HepG2 (cell line): ENCODE results near the gene ZPR1. TPM values are rescaled to one million over a fixed set of nuclear protein-coding genes. Genes with fewer than 3 reads are reported as not detected.

Experiments used
- CHD2 ChIP-seq: IDR thresholded peaks from 2 replicates; pipeline ENCODE4 v1.6.1; 2011; ENCODE audit warnings: low read depth, low read length, improper control_type of control experiment
- HDAC1 ChIP-seq: sonication (generic); formaldehyde crosslinking; IDR thresholded peaks from 2 replicates; pipeline ENCODE4 v1.5.1; 2020; ENCODE audit warnings: mild to moderate bottlenecking, missing genetic modification reagents
- MAZ ChIP-seq, 2 experiments: sonication (generic) in 1 of 2; formaldehyde crosslinking in 1 of 2; IDR thresholded peaks; 2 replicates each; pipeline versions ENCODE4 v1.5.0 to v1.6.1; 2012 to 2020; ENCODE audit warnings: low read depth in 2 of 2, mild to moderate bottlenecking in 2 of 2, borderline replicate concordance in 1 of 2, improper control_type of control experiment in 1 of 2, low read length in 1 of 2, missing genetic modification reagents in 1 of 2, moderate library complexity in 1 of 2
- ZNF331 ChIP-seq: sonication (generic); formaldehyde crosslinking; IDR thresholded peaks from 2 replicates; pipeline ENCODE4 v1.4.0; 2020; ENCODE audit warnings: missing genetic modification reagents
- ZNF549 ChIP-seq: sonication (generic); formaldehyde crosslinking; IDR thresholded peaks from 2 replicates; pipeline ENCODE4 v1.5.0; 2020; ENCODE audit warnings: missing genetic modification reagents
- ZNF577 ChIP-seq: sonication (generic); formaldehyde crosslinking; IDR thresholded peaks from 2 replicates; pipeline ENCODE4 v1.4.0; 2020; ENCODE audit warnings: mild to moderate bottlenecking, low read depth, missing genetic modification reagents, borderline replicate concordance
- ZNF616 ChIP-seq: sonication (generic); formaldehyde crosslinking; IDR thresholded peaks from 2 replicates; pipeline ENCODE4 v1.5.0; 2020; ENCODE audit warnings: low read depth, mild to moderate bottlenecking, missing genetic modification reagents
- ZSCAN9 ChIP-seq: IDR thresholded peaks from 2 replicates; pipeline ENCODE4 v1.6.1; 2016; ENCODE audit warnings: borderline replicate concordance
- polyA plus RNA-seq, 8 experiments: library from polyadenylated mRNA; depleted of rRNA in 3 of 8; stranded (reverse) in 7 of 8; unstranded in 1 of 8; fragments of >200 nt; fragmentation: Illumina TruSeq in 4 of 8; extraction: Trizol in 4 of 8; gene quantifications; 2 replicates each; pipeline versions ENCODE4 v1.2.1 to v1.2.3, GENCODE V29; 2011 to 2016; ENCODE audit warnings: low read depth in 4 of 8, missing spikeins in 1 of 8, mixed read lengths in 1 of 8; ENCODE audit not compliant: insufficient read depth in 1 of 8
- total RNA-seq, 5 experiments: library from RNA; depleted of rRNA; stranded (reverse); fragments of >200 nt; fragmentation: Illumina TruSeq; extraction: Trizol; gene quantifications; 2 replicates each; pipeline ENCODE4 v1.2.3, GENCODE V29; 2016; ENCODE audit warnings: low read depth in 1 of 5
- TF ChIP-seq, protein P1 (sequence below): sonication (generic); formaldehyde crosslinking; IDR thresholded peaks from 2 replicates; pipeline ENCODE4 v1.4.0; 2020; ENCODE audit warnings: missing genetic modification reagents
- TF ChIP-seq, protein P2 (sequence below): sonication (generic); formaldehyde crosslinking; IDR thresholded peaks from 2 replicates; pipeline ENCODE4 v1.5.0; 2020; ENCODE audit warnings: missing genetic modification reagents
- TF ChIP-seq, protein P3 (sequence below): sonication (generic); formaldehyde crosslinking; IDR thresholded peaks from 2 replicates; pipeline ENCODE4 v1.4.0; 2020; ENCODE audit warnings: missing genetic modification reagents, borderline replicate concordance
- TF ChIP-seq, protein P4 (sequence below): IDR thresholded peaks from 2 replicates; pipeline ENCODE4 v1.6.1; 2012; ENCODE audit warnings: low read length, improper control_type of control experiment
- TF ChIP-seq, protein P5 (sequence below): sonication (generic); formaldehyde crosslinking; IDR thresholded peaks from 2 replicates; pipeline ENCODE4 v1.4.0; 2020; ENCODE audit warnings: missing genetic modification reagents, mild to moderate bottlenecking, borderline replicate concordance
- TF ChIP-seq, protein P6 (sequence below): sonication (generic); formaldehyde crosslinking; IDR thresholded peaks from 2 replicates; pipeline ENCODE4 v1.4.0; 2020; ENCODE audit warnings: missing genetic modification reagents

The ZPR1 gene
- total and polyA plus RNA-seq, 2 of the 13 experiments (the other 11 are each of a cell fraction or from before 2014, with no cell fraction given): 40.0 to 79.3 TPM

DNA sequence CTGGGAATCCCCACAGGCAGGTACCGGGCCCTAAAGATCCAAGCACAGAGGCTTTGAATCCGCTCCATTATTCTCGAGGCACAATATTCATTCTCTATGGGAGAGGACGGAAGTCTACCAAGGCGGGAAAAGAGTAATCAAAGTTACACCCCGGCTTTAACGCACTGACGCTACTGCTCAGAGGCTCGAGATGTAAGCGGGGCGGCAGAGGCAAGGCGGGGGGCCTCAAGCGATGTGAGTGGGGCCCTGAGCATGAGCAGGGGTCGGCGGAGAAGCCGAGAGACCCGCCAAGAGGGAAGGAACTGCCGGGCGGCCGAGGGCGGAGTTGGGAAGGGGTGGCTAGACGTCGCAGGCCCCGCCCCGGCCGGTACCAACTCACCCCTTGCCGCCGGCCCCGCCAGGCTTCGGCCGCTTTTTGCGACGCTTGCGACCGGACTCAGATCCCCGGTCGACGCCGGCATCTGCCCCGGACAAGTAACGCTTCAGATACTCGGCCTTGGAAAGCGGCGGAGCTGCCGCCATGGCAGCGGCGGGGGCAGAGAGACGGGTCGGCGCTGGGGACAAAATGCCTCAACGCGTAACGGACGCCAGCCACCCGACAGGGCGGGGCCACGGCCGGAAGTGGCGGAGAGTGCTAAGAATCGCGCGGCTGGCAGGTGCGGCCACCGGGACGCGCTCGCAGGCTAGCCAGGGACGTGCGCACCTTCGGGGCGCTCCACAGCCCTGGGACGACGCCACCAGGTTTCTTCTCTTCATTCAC lies 15.2 kb downstream of the ZPR1 start, which contains the start of gene BUD13 (continued):
- TF ChIP-seq, protein P1, sequence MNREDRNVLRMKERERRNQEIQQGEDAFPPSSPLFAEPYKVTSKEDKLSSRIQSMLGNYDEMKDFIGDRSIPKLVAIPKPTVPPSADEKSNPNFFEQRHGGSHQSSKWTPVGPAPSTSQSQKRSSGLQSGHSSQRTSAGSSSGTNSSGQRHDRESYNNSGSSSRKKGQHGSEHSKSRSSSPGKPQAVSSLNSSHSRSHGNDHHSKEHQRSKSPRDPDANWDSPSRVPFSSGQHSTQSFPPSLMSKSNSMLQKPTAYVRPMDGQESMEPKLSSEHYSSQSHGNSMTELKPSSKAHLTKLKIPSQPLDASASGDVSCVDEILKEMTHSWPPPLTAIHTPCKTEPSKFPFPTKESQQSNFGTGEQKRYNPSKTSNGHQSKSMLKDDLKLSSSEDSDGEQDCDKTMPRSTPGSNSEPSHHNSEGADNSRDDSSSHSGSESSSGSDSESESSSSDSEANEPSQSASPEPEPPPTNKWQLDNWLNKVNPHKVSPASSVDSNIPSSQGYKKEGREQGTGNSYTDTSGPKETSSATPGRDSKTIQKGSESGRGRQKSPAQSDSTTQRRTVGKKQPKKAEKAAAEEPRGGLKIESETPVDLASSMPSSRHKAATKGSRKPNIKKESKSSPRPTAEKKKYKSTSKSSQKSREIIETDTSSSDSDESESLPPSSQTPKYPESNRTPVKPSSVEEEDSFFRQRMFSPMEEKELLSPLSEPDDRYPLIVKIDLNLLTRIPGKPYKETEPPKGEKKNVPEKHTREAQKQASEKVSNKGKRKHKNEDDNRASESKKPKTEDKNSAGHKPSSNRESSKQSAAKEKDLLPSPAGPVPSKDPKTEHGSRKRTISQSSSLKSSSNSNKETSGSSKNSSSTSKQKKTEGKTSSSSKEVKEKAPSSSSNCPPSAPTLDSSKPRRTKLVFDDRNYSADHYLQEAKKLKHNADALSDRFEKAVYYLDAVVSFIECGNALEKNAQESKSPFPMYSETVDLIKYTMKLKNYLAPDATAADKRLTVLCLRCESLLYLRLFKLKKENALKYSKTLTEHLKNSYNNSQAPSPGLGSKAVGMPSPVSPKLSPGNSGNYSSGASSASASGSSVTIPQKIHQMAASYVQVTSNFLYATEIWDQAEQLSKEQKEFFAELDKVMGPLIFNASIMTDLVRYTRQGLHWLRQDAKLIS (CRISPR knock-in tag): no peak
- TF ChIP-seq ZNF616 (peak; percentile 82; the same call in 1 of the 2 replicates), ZNF331 (CRISPR knock-in tag) (peak; percentile 88), MAZ (IDR thresholded peaks at IDR 0.05; ENCODE audit: borderline replicate concordance, low read depth, low read length) (peak; percentile 91), MAZ (CRISPR knock-in tag; IDR thresholded peaks at IDR 0.05; ENCODE audit: low read depth) (peak; percentile 98), ZNF549 (0 out of 2 replicates have a peak, but pooled peaks have one; percentile 35), HDAC1 (CRISPR knock-in tag) (peak; percentile 97), ZSCAN9 (CRISPR knock-in tag) (peak; percentile 87), CHD2 (no peak), ZNF577 (CRISPR knock-in tag) (no peak)
- TF ChIP-seq, protein P2, sequence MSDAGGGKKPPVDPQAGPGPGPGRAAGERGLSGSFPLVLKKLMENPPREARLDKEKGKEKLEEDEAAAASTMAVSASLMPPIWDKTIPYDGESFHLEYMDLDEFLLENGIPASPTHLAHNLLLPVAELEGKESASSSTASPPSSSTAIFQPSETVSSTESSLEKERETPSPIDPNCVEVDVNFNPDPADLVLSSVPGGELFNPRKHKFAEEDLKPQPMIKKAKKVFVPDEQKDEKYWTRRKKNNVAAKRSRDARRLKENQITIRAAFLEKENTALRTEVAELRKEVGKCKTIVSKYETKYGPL (CRISPR knock-in tag): no peak
- TF ChIP-seq, protein P3, sequence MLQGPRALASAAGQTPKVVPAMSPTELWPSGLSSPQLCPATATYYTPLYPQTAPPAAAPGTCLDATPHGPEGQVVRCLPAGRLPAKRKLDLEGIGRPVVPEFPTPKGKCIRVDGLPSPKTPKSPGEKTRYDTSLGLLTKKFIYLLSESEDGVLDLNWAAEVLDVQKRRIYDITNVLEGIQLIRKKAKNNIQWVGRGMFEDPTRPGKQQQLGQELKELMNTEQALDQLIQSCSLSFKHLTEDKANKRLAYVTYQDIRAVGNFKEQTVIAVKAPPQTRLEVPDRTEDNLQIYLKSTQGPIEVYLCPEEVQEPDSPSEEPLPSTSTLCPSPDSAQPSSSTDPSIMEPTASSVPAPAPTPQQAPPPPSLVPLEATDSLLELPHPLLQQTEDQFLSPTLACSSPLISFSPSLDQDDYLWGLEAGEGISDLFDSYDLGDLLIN: peak; percentile 96; the same call in 1 of the 2 replicates
- TF ChIP-seq, protein P4, sequence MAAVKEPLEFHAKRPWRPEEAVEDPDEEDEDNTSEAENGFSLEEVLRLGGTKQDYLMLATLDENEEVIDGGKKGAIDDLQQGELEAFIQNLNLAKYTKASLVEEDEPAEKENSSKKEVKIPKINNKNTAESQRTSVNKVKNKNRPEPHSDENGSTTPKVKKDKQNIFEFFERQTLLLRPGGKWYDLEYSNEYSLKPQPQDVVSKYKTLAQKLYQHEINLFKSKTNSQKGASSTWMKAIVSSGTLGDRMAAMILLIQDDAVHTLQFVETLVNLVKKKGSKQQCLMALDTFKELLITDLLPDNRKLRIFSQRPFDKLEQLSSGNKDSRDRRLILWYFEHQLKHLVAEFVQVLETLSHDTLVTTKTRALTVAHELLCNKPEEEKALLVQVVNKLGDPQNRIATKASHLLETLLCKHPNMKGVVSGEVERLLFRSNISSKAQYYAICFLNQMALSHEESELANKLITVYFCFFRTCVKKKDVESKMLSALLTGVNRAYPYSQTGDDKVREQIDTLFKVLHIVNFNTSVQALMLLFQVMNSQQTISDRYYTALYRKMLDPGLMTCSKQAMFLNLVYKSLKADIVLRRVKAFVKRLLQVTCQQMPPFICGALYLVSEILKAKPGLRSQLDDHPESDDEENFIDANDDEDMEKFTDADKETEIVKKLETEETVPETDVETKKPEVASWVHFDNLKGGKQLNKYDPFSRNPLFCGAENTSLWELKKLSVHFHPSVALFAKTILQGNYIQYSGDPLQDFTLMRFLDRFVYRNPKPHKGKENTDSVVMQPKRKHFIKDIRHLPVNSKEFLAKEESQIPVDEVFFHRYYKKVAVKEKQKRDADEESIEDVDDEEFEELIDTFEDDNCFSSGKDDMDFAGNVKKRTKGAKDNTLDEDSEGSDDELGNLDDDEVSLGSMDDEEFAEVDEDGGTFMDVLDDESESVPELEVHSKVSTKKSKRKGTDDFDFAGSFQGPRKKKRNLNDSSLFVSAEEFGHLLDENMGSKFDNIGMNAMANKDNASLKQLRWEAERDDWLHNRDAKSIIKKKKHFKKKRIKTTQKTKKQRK: no peak
- TF ChIP-seq, protein P5, sequence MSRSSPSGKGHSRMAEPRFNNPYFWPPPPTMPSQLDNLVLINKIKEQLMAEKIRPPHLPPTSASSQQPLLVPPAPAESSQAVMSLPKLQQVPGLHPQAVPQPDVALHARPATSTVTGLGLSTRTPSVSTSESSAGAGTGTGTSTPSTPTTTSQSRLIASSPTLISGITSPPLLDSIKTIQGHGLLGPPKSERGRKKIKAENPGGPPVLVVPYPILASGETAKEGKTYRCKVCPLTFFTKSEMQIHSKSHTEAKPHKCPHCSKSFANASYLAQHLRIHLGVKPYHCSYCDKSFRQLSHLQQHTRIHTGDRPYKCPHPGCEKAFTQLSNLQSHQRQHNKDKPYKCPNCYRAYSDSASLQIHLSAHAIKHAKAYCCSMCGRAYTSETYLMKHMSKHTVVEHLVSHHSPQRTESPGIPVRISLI: 0 out of 2 replicates have a peak, but pooled peaks have one; percentile 34
- TF ChIP-seq, protein P6, sequence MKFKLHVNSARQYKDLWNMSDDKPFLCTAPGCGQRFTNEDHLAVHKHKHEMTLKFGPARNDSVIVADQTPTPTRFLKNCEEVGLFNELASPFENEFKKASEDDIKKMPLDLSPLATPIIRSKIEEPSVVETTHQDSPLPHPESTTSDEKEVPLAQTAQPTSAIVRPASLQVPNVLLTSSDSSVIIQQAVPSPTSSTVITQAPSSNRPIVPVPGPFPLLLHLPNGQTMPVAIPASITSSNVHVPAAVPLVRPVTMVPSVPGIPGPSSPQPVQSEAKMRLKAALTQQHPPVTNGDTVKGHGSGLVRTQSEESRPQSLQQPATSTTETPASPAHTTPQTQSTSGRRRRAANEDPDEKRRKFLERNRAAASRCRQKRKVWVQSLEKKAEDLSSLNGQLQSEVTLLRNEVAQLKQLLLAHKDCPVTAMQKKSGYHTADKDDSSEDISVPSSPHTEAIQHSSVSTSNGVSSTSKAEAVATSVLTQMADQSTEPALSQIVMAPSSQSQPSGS (CRISPR knock-in tag): peak; percentile 82
